CD4-positive, CD25-positive, alpha-beta regulatory T cell (primary cell): ENCODE data around the gene PACSIN1. TPM values are rescaled to one million over a fixed set of nuclear protein-coding genes. Genes with fewer than 3 reads are reported as not detected.
A peak's percentile ranks its signal among the peaks of the same experiment; 100 is the strongest.

Source experiments
- ATAC-seq, 2 donors: fragments of 150-1000 bp; cut with Tn5 transposase; one replicate each; pipeline ENCODE4 v1.10.0; 2021; ENCODE audit warnings: low read depth in 2 of 2, moderate number of reproducible peaks in 2 of 2, moderate library complexity in 1 of 2
- DNase-seq, 3 donors: peaks; one replicate each; pipeline versions ENCODE4 v3.0.0 to v3.0.0-alpha.2; 2012 to 2022; ENCODE audit warnings: mixed read lengths in 1 of 3
- H3K27ac ChIP-seq: one replicate; pipeline ENCODE4 v1.7.0; 2013; ENCODE audit warnings: mild to moderate bottlenecking, low read length; ENCODE audit not compliant: insufficient read depth, poor library complexity, severe bottlenecking
- H3K27me3 ChIP-seq: one replicate; pipeline ENCODE4 v1.7.0; 2013; ENCODE audit warnings: low read length; ENCODE audit not compliant: control insufficient read depth, insufficient read depth
- H3K36me3 ChIP-seq: one replicate; pipeline ENCODE4 v1.7.0; 2013; ENCODE audit warnings: mild to moderate bottlenecking, low read length, moderate library complexity; ENCODE audit not compliant: control insufficient read depth, insufficient read depth
- H3K4me1 ChIP-seq: 2 replicates; pipeline ENCODE4 v1.7.0; 2013; ENCODE audit warnings: mild to moderate bottlenecking, low read length; ENCODE audit not compliant: insufficient read depth, control insufficient read depth, poor library complexity, severe bottlenecking
- H3K4me3 ChIP-seq: one replicate; pipeline ENCODE4 v1.7.0; 2013; ENCODE audit warnings: low read depth, mild to moderate bottlenecking, low read length, moderate library complexity
- H3K9me3 ChIP-seq, 2 experiments: 1 replicate in 1 of 2; 2 replicates in 1 of 2; pipeline ENCODE4 v1.7.0; 2013; ENCODE audit warnings: low read length in 2 of 2, mild to moderate bottlenecking in 1 of 2, moderate library complexity in 1 of 2; ENCODE audit not compliant: control insufficient read depth in 2 of 2
- H3K27ac Mint-ChIP-seq, 3 donors: one replicate each; pipeline ENCODE4 v1.8.0; 2020 to 2022; ENCODE audit warnings: mild to moderate bottlenecking in 3 of 3, mixed read lengths in 3 of 3, moderate library complexity in 2 of 3
- H3K27me3 Mint-ChIP-seq: one replicate; pipeline ENCODE4 v1.8.0; 2022; ENCODE audit warnings: mild to moderate bottlenecking, mixed read lengths
- H3K36me3 Mint-ChIP-seq: one replicate; pipeline ENCODE4 v1.8.0; 2020; ENCODE audit warnings: mixed read lengths
- H3K4me1 Mint-ChIP-seq, 4 donors: one replicate each; pipeline ENCODE4 v1.8.0; 2020 to 2022; ENCODE audit warnings: mixed read lengths in 4 of 4, mild to moderate bottlenecking in 1 of 4
- H3K4me3 Mint-ChIP-seq, 4 donors: one replicate each; pipeline ENCODE4 v1.8.0; 2020 to 2022; ENCODE audit warnings: mild to moderate bottlenecking in 4 of 4, mixed read lengths in 4 of 4, moderate library complexity in 3 of 4
- H3K9me3 Mint-ChIP-seq, 7 donors: one replicate each; pipeline ENCODE4 v1.8.0; 2020 to 2022; ENCODE audit warnings: mixed read lengths in 7 of 7, mild to moderate bottlenecking in 3 of 7, moderate library complexity in 2 of 7
- polyA plus RNA-seq, 4 donors: library from polyadenylated mRNA; unstranded; fragments of 300-500 nt; fragmentation: Illumina TruSeq; gene quantifications; one replicate each; pipeline ENCODE4 v1.2.3, GENCODE V29; 2021
- total RNA-seq: library from RNA; stranded (reverse); gene quantifications from one replicate; pipeline ENCODE4 v1.2.3, GENCODE V29; 2022

The PACSIN1 gene
- total and polyA plus RNA-seq, 5 donors from 2014 or later = 0.14 to 1.7 (median 0.38) TPM

GRCh38 chr6:34529665-34530327 is 63.9 kb downstream of the PACSIN1 start:
- DNase-seq (no peak), ATAC-seq (no peak)
- H3K27me3 Mint-ChIP-seq = peaks cover 4% of the 10 kb centered on the region
- no peak overlapping the region for H3K27ac Mint-ChIP-seq
- Histone ChIP-seq H3K4me1 (peaks cover 5% of the 10 kb centered on the region), H3K36me3 (no peaks in the 10 kb centered on the region), H3K4me3 (no peak overlapping the region), H3K9me3 (no peaks in the 10 kb centered on the region), H3K27me3 (no peaks in the 10 kb centered on the region), H3K27ac (no peak overlapping the region)
- no peaks in the 10 kb centered on the region for H3K36me3 Mint-ChIP-seq
- H3K9me3 Mint-ChIP-seq = no peaks in the 10 kb centered on the region
- H3K4me3 Mint-ChIP-seq = no peak overlapping the region
- peaks cover 0 to 8% (median 1%) of the 10 kb centered on the region in 4 donors for H3K4me1 Mint-ChIP-seq

GRCh38 chr6:34530753-34531365 is 65.0 kb downstream of the PACSIN1 start:
- no peaks in the 10 kb centered on the region for H3K9me3 ChIP-seq
- Mint-ChIP-seq H3K4me1 (peaks cover 0 to 8% (median 1%) of the 10 kb centered on the region in 4 donors), H3K4me3 (no peak overlapping the region), H3K27ac (no peak overlapping the region), H3K27me3 (peaks cover 4% of the 10 kb centered on the region), H3K36me3 (no peaks in the 10 kb centered on the region), H3K9me3 (no peaks in the 10 kb centered on the region)
- H3K4me1 ChIP-seq = peaks cover 5% of the 10 kb centered on the region
- ATAC-seq = no peak
- no peak for DNase-seq
- H3K27ac ChIP-seq = no peak overlapping the region
- no peak overlapping the region for H3K4me3 ChIP-seq
- H3K27me3 ChIP-seq = no peaks in the 10 kb centered on the region
- H3K36me3 ChIP-seq = no peaks in the 10 kb centered on the region

- Histone ChIP-seq H3K9me3 (no peaks in the 10 kb centered on the region), H3K27ac (no peak overlapping the region), H3K4me3 (no peak overlapping the region), H3K36me3 (no peaks in the 10 kb centered on the region), H3K4me1 (peaks cover 5% of the 10 kb centered on the region), H3K27me3 (no peaks in the 10 kb centered on the region)
- Mint-ChIP-seq H3K4me3 (peak overlapping the region in 2 of 4 donors; percentile 29 to 56), H3K27me3 (peaks cover 4% of the 10 kb centered on the region), H3K36me3 (no peaks in the 10 kb centered on the region), H3K27ac (no peak overlapping the region), H3K4me1 (peaks cover 0 to 8% (median 1%) of the 10 kb centered on the region in 4 donors), H3K9me3 (no peaks in the 10 kb centered on the region)
- ATAC-seq = no peak
- peak in 2 of 3 donors; percentile 18 to 45 for DNase-seq
Observed at GRCh38 chr6:34531580-34532201, 65.8 kb downstream of the PACSIN1 start.

- Histone ChIP-seq H3K4me1 (peaks cover 4% of the 10 kb centered on the region), H3K9me3 (no peaks in the 10 kb centered on the region), H3K27ac (no peak overlapping the region), H3K27me3 (no peaks in the 10 kb centered on the region), H3K36me3 (no peaks in the 10 kb centered on the region), H3K4me3 (no peak overlapping the region)
- Mint-ChIP-seq H3K4me1 (peaks cover 0 to 6% (median under 1%) of the 10 kb centered on the region in 4 donors), H3K36me3 (no peaks in the 10 kb centered on the region), H3K4me3 (no peak overlapping the region), H3K9me3 (no peaks in the 10 kb centered on the region), H3K27ac (no peak overlapping the region), H3K27me3 (peaks cover 4% of the 10 kb centered on the region)
- ATAC-seq = no peak
- no peak for DNase-seq
Observed at GRCh38 chr6:34532230-34532629, 66.4 kb downstream of the PACSIN1 start.

- DNase-seq (no peak), ATAC-seq (no peak)
- no peak overlapping the region for H3K4me3 ChIP-seq
- no peaks in the 10 kb centered on the region for H3K36me3 ChIP-seq
- no peak overlapping the region for H3K27ac Mint-ChIP-seq
- no peak overlapping the region for H3K4me3 Mint-ChIP-seq
- no peaks in the 10 kb centered on the region for H3K27me3 ChIP-seq
- H3K27me3 Mint-ChIP-seq = peaks cover 4% of the 10 kb centered on the region
- no peaks in the 10 kb centered on the region for H3K9me3 Mint-ChIP-seq
- no peaks in the 10 kb centered on the region for H3K36me3 Mint-ChIP-seq
- no peaks in the 10 kb centered on the region for H3K9me3 ChIP-seq
- no peaks in the 10 kb centered on the region for H3K4me1 ChIP-seq
- H3K27ac ChIP-seq = no peak overlapping the region
- H3K4me1 Mint-ChIP-seq = no peaks in the 10 kb centered on the region
Observed at GRCh38 chr6:34534146-34534545, 68.3 kb downstream of the PACSIN1 start.

- Histone ChIP-seq H3K4me1 (no peaks in the 10 kb centered on the region), H3K36me3 (no peaks in the 10 kb centered on the region), H3K27ac (no peak overlapping the region), H3K27me3 (no peaks in the 10 kb centered on the region), H3K4me3 (no peak overlapping the region), H3K9me3 (no peaks in the 10 kb centered on the region)
- Mint-ChIP-seq H3K4me3 (no peak overlapping the region), H3K36me3 (no peaks in the 10 kb centered on the region), H3K27me3 (peaks cover 1% of the 10 kb centered on the region), H3K4me1 (no peaks in the 10 kb centered on the region), H3K9me3 (no peaks in the 10 kb centered on the region), H3K27ac (no peak overlapping the region)
- no peak for DNase-seq
- no peak for ATAC-seq
Observed at GRCh38 chr6:34534656-34535055, 68.8 kb downstream of the PACSIN1 start.

GRCh38 chr6:34535199-34535598 is 69.3 kb downstream of the PACSIN1 start:
- Histone ChIP-seq H3K4me3 (no peak overlapping the region), H3K4me1 (no peaks in the 10 kb centered on the region), H3K27me3 (no peaks in the 10 kb centered on the region), H3K27ac (no peak overlapping the region), H3K36me3 (no peaks in the 10 kb centered on the region), H3K9me3 (no peaks in the 10 kb centered on the region)
- Mint-ChIP-seq H3K27ac (no peak overlapping the region), H3K36me3 (no peaks in the 10 kb centered on the region), H3K4me1 (no peaks in the 10 kb centered on the region), H3K4me3 (no peak overlapping the region), H3K9me3 (no peaks in the 10 kb centered on the region), H3K27me3 (no peaks in the 10 kb centered on the region)
- ATAC-seq = no peak
- DNase-seq = no peak
